Esophagus squamous epithelium (tissue), 4 donors: ENCODE measurements around the gene ATP23.

ENCODE experiments used
- CTCF ChIP-seq, 6 experiments: fragments of 450-650 bp in 4 of 6; fragments of 200-600 bp in 2 of 6; sonication (generic) in 2 of 6; IDR thresholded peaks; one replicate each; pipeline ENCODE4 v1.5.1; 2016 to 2019; ENCODE audit warnings: antibody characterized with exemption in 6 of 6, mild to moderate bottlenecking in 4 of 6, moderate library complexity in 4 of 6
- POLR2A ChIP-seq, 4 donors: fragments of 450-650 bp; IDR thresholded peaks; one replicate each; pipeline ENCODE4 v1.6.1; 2017; ENCODE audit warnings: antibody characterized with exemption in 4 of 4, mild to moderate bottlenecking in 4 of 4, moderate library complexity in 3 of 4

DNA sequence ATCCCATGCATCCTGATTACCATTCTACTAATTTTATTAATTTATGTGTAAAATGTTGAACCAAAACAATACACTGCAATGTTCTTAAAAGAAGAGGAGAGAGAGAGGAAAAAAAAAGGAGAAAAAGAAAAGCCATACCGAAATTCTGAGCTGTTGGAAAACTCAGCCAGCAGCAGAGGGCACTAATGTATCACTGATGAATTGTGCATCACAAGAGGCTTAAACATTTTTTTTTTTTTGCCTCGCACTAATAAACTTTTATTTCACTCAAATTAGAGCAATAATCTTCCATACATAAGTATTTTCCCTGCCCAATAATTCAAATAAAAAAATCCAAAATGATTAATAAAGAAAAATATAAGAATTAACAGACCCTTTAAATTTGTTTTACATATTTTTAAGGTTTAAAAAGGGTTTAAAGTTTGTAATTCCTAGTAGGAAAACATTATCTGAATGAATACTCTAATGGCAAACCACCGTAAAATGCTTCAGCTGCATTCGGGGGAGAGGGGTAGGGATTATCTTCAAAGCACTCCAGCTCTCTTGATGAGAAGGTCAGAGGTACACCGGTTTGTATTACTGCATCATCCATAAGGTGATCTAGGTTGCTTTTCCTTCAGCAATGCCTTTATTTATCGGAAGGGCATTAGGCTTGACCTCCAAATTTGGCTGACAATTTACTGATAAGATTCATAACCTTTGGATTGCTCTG, 41.9 kb downstream of the ATP23 start:
- TF ChIP-seq POLR2A (IDR thresholded peaks at IDR 0.05) (no peak), CTCF (IDR thresholded peaks at IDR 0.05) (peak; percentile 29 to 79 (median 64))
